ENCODE results near the gene LAMA2.
"Not testable (repeated sequence)": the region's sequence is repeated elsewhere in the genome, so short reads cannot be mapped to it uniquely, and the experiment has no call there.

LAMA2 gene

DNA sequence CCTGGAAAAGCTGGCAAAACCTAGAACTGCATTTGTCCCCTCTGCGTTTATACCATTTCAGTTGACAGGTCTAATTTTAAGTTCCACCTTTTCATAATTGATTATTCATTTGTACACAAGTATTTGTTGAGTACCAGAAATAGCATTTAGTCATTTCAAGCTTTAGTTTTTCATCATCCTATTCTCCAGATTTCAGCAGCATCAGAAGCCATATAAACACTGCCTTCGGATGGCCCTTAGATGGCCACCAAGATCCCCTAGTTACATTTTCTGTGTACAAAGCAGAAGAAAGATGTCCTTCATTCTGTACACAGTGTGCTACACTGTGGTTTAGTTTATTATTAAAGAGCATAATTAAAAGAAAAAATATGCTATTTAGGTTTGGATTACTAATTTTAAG, 131.4 kb downstream of the LAMA2 start:
- DNase-seq, result no peak

- no peak for DNase-seq
Measured at GRCh38 chr6:129015721-129016120, 132.8 kb downstream of the LAMA2 start.

DNA sequence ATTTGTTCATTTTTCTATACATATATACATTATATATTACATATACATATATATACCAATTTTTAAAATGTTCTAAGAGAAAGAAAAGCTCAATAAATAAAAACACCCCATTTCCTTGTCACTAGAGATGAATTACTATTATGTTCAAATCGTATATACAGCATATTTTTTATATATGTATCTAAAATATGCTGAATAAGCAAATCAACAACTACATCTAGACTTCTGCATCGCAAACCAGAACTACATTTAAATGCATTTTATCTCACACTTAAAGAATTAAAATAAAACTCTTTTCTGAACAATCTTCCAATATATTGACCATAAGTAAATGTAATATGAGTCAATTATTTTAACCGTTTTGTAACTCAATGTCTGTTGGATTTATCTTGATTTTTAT, 133.9 kb downstream of the LAMA2 start:
- DNase-seq, result no peak

DNA sequence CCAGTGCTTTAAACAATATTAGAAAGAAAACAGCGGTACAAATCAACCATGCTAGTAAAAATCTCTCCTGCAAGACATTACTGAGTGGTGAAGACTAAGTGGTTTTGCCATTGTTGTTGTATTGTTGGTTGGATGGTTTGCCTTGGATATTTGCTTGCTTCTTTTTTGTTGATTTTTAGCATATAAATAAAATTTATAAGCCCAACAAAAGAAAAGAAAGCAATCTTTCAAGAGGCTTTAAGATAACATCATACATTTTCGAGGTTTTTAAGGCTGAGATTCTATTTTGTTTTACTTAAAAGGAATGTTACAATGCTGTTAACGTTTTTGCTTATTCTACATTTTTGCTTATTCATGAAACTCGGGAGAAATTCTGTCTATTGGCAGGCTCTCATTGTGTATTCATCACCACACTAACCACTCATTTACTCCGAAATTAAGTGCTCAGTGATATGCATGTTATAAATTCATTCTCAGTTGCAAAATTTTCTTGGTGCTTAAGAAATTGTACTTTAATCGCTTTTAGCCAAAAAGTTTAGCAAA, 139.1 kb downstream of the LAMA2 start:
- DNase-seq, result no peak

DNA sequence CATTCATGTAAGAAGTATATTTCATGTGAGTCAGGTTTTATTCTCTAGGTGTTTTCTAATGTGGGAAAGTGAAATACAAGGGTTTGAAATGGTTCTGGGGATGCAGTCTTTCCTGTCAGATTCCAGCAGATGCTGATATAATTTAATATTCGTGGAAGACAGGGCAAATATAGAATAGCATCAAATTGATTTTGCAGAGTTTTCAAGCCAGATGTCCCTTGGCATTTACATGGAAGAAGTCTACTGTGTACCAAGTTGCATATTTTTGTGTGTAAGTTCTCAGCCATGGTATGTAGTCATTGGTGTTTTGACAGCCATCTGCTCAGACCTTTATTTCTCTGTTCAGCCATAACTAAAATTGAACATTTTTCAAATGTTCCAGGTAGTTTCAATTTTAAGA, 143.7 kb downstream of the LAMA2 start:
- no peak for DNase-seq

DNA sequence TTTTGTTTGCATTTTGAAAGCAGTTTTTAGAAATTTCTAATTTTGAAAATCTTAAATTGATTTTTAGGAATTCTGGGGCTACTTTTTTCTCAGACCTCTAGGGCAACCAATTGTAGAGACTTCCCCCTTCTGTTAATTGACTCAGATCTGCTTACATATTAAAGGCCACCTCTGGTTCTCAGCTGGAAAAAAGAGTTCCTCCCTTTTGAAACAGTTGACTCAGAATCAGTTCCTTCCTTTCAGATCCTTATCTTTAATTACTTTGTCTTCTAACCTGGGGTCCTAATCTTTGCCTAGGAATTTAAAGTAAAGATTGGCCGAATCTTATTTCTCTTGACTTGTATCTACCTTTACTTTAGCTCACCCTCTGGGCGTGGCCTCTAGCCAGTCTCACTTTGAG, 146.8 kb downstream of the LAMA2 start:
- DNase-seq, result no peak

DNA sequence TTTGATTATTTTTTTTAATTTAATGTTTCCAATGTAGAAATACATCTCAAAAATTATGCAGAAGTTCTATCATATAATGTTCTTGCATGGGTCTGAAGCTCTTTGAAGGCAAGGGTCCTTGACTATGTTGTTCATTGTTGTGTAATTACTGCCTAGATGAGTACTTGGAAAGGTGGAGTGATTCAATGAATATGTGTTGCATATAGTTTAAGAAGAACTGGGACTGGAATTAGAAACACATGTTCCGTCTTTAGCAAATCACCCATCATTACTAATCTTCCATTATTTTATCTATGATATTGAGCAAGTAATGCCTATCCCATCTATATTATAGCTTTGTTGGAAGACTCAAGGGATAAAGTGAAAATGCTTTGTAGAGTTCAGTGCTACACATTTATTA, 147.3 kb downstream of the LAMA2 start:
- DNase-seq, result no peak

GRCh38 chr6:129031051-129031599, 148.2 kb downstream of the LAMA2 start:
- no peak for DNase-seq

GRCh38 chr6:129032602-129033001, 149.7 kb downstream of the LAMA2 start:
- no peak for DNase-seq

DNA sequence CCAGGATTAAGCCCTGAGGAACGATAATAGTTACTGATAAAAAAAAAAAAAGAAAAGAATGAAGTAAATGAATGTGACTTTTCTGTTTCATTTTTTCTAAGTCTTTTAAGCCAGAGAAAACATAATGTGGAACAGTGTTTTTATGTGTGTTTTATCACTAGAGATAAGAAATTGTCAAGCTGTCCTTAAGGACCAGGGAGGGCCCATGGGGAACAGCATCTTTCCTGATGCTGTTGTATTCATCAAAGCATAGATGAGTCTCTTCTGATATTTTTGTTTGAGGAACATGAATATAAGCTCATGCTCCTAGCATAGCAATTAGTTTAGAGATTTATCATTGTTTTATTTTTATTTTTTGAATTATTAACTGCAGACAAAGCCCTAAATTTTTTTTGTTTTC, 150.2 kb downstream of the LAMA2 start:
- no peak for DNase-seq

GRCh38 chr6:129033581-129033980, 150.6 kb downstream of the LAMA2 start:
- DNase-seq, result no peak

- DNase-seq, result no peak
Measured at GRCh38 chr6:129041563-129041962, 158.6 kb downstream of the LAMA2 start.

- DNase-seq, result no peak
Measured at GRCh38 chr6:129046526-129046925, 163.6 kb downstream of the LAMA2 start.

DNA sequence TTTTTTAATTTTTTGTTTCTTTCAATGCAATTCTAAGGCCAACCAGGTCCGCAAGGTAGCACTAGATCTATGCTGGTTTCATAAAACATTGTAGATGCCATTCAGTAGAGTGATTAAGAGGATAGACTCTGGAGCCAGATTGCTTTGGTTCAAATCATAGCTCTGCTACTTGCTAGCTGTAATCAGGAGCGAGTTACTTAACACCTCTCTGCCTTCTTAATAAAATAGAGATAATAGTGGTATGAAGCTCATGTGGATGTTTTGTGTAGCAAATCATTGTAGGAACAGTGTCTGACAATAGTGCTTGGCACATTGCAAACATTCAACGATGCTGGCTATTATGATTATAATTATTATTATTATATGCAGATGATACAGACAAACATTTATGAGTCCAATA, 164.9 kb downstream of the LAMA2 start:
- no peak for DNase-seq

- no peak for DNase-seq
Measured at GRCh38 chr6:129050086-129050485, 167.1 kb downstream of the LAMA2 start.

DNA sequence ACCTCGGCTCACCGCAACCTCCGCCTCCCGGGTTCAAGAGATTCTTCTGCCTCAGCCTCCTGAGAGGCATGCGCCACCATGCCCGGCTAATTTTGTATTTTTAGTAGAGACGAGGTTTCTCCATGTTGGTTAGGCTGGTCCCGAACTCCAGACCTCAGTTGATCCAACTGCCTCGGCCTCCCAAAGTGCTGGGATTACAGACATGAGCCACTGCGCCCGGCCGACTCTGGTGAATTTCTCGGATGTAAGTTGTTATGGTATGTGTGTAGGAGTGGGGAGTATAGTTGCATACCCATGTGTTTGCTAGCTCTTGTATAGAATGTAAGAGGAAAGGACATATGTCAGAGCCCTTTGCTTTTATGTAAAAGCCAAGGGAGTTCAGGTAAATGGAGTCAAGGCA, 170.2 kb downstream of the LAMA2 start:
- not testable (repeated sequence) for DNase-seq

DNA sequence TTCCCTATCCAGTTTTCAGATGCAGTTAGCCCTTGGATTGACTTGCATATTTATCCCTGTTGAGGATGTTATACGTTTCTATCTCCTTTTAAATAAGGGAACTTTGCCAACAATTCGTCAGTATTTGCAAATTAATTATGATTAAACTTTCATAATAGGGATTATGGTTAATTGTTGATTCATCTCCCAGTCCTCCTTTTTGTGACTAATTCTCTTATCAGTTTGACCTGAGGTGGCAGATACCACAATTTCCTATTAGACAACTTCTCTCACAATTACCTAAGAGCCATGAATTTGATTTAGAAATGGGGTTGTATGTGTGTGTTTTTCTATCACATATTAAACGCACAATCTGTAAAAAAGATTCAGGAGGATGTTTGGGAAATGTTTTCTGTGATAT, 172.9 kb downstream of the LAMA2 start:
- DNase-seq, result no peak

- DNase-seq, result no peak
Measured at GRCh38 chr6:129059650-129060049, 176.7 kb downstream of the LAMA2 start.

- DNase-seq, result no peak
Measured at GRCh38 chr6:129069006-129069405, 186.1 kb downstream of the LAMA2 start.

- DNase-seq, result no peak
Measured at GRCh38 chr6:129073051-129073450, 190.1 kb downstream of the LAMA2 start.

DNA sequence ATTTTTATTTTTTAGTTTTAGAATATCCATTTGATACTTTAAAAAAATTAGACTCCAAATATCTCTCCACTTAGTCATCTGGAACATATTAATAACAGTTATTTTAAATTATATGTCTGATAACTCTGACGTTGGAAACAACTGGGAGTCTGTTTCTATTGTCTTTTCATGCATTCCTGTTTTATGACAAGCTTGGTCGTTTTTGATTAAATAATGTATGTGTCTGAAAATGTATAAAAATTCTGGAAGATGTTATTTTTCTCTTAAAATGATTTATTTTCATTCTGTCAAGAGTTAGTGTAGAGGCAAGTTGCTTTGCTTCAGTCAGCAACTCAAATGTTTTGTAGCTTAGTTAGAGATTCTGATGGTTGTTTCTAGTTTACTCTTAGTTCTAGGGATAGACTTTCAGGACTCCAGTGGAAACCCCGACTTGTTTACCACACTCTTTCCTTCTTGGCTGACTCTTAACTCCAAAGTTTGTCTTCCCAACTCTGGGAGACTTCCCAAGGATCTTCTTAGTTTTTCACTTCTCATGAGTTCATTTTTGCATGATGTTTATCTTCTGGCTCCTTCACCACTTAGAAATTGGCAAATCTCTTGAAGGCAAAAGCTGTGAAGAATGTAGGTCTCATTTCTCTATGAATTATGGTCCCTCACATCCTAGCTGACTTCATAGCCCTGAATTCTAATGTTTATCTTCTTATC, 190.9 kb downstream of the LAMA2 start:
- no peak for DNase-seq

DNA sequence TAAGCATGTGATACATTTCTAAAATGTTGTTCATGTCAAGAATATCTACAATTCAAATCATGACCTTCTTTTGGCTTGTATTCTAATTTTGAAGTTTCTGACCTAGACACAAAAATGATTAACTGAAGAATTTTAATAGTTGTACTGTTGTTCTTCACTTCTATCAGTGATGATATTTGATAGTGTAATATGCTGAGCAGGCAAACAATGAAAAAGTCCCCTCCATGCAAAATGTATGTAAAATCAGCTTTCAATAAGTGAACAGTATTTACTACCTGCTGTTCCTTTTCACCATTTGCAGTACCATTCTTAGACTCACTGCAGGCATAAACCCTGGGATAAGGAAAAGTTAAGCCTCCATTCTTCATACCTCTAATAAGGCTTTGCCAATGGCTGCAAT, 201.5 kb downstream of the LAMA2 start:
- no peak for DNase-seq

GRCh38 chr6:129088481-129088880, 205.5 kb downstream of the LAMA2 start:
- DNase-seq, result not testable (repeated sequence)

DNA sequence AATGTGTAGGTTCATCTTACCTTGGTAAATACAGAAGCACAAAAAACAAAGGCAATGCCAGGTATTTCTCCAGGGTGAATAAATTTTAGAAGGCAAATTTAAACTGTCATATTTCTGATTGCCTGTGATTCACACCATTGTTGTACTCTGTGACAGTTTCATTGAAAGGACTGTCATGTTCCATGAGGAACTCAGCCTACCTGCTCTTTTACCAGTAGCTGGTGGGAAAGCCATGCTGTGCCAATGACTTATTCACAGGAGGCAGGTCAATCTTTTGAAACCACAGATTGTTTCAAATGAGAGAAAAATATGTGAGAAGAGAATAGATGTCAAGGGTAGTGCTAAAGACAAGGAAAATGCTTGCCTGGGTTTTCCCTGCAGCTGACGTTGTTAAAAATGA, 206.4 kb downstream of the LAMA2 start:
- DNase-seq, result no peak

DNA sequence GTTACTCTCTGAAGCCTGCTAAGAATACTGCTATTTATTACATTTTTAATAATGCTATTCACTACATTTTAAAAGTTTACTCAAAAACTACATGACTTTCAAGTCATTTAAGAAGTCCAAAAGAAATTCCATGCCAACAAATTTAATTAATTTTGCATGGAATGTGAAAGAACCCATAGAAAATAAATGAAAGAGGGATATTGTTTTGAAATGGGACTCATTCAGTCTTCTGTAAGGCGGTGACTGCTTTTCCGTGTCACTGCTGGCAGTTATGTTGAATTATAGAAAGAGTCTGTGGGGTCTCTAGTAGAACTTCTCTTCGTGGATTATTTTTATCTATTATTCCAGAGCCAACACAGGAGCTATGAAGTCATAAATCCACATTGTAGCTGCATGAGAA, 211.2 kb downstream of the LAMA2 start:
- no peak for DNase-seq

Measured in activated CD8-positive, alpha-beta memory T cell treated with anti-CD3 and anti-CD28 coated beads for 24 hours (primary cell).